HEK293 (cell line): ENCODE data around the gene PPP1R27.

Experiments used
- ZIC2 ChIP-seq: fragments of 450-650 bp; formaldehyde crosslinking; IDR thresholded peaks from 2 replicates; pipeline ENCODE4 v1.5.1; 2016; ENCODE audit warnings: missing biosample characterization, missing genetic modification characterization
- ZNF112 ChIP-seq: fragments of 450-650 bp; formaldehyde crosslinking; IDR thresholded peaks from 2 replicates; pipeline ENCODE4 v1.5.0; 2017; ENCODE audit warnings: missing biosample characterization, missing genetic modification characterization
- ZNF132 ChIP-seq: fragments of 450-650 bp; formaldehyde crosslinking; IDR thresholded peaks from 2 replicates; pipeline ENCODE4 v1.5.1; 2017; ENCODE audit warnings: missing biosample characterization, missing genetic modification characterization, borderline replicate concordance
- ZNF138 ChIP-seq: fragments of 450-650 bp; formaldehyde crosslinking; IDR thresholded peaks from 2 replicates; pipeline ENCODE4 v1.5.1; 2016; ENCODE audit warnings: missing biosample characterization, missing genetic modification characterization, borderline replicate concordance
- ZNF239 ChIP-seq: fragments of 450-650 bp; formaldehyde crosslinking; IDR thresholded peaks from 2 replicates; pipeline ENCODE4 v1.5.1; 2016; ENCODE audit warnings: missing biosample characterization, missing genetic modification characterization
- ZXDB ChIP-seq: fragments of 450-650 bp; formaldehyde crosslinking; IDR thresholded peaks from 2 replicates; pipeline ENCODE4 v1.5.1; 2016; ENCODE audit warnings: missing biosample characterization, missing genetic modification characterization
- TF ChIP-seq, protein P1 (sequence below): fragments of 450-650 bp; formaldehyde crosslinking; IDR thresholded peaks from 2 replicates; pipeline ENCODE4 v1.5.1; 2016; ENCODE audit warnings: missing biosample characterization, missing genetic modification characterization, borderline replicate concordance
- TF ChIP-seq, protein P2 (sequence below): fragments of 450-650 bp; IDR thresholded peaks from 2 replicates; pipeline ENCODE4 v1.5.1; 2018; ENCODE audit warnings: missing biosample characterization, mild to moderate bottlenecking, missing genetic modification characterization
- TF ChIP-seq, protein P3 (sequence below): fragments of 450-650 bp; formaldehyde crosslinking; IDR thresholded peaks from 2 replicates; pipeline ENCODE4; 2016; ENCODE audit warnings: missing biosample characterization, missing genetic modification characterization
- TF ChIP-seq, protein P4 (sequence below): fragments of 450-650 bp; formaldehyde crosslinking; IDR thresholded peaks from 2 replicates; pipeline ENCODE4 v1.5.1; 2016; ENCODE audit warnings: missing biosample characterization, missing genetic modification characterization
- TF ChIP-seq, protein P5 (sequence below): fragments of 450-650 bp; formaldehyde crosslinking; IDR thresholded peaks from 2 replicates; pipeline ENCODE4 v1.5.1; 2016; ENCODE audit warnings: missing biosample characterization, missing genetic modification characterization

PPP1R27 gene

DNA sequence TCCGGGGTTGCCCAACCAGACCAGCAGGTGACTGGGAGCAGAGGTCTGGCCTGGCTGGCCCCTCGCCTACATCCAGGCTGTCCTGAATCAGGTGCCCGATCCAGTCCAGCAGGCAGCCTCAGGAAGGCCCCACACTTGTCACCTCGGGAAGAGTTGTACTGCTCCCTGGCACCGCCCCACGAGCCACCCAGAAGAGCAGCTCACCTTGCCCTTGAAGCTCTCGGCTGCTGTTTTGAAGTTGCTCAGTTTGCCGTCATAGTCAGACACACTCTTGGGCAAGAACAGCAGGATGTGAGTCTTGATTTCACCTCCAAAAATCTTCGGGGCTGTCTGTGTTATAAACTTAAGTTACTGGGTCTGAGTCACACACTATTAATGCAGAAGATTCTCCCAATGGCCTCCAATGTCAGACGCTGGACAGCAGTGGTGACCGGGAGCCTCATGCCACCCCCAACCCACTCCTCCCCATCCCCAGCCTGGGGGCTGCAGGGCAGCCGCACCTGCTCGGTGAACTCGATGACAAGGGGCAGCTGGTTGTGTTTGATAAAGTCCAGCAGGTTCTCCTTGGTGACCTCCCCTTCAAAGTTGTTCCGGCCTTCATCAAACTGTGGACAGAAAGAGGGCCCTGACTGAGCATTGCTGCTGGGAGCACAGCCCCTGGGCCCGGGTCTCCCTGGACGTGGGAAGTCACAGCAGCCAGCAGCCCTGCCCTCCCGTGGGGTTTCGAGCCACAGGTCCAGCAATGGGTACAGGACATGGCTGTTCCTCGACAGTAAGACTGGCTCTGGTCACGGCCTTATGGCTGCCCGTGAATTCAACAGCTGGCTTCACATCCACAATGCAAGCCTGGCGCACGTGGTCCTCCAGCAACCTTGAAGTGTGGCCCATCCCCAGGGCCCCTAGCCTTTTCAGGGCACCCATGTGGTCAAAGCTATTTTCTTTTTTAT, 12.2 kb upstream of the PPP1R27 start (continued):
- TF ChIP-seq, protein P1, sequence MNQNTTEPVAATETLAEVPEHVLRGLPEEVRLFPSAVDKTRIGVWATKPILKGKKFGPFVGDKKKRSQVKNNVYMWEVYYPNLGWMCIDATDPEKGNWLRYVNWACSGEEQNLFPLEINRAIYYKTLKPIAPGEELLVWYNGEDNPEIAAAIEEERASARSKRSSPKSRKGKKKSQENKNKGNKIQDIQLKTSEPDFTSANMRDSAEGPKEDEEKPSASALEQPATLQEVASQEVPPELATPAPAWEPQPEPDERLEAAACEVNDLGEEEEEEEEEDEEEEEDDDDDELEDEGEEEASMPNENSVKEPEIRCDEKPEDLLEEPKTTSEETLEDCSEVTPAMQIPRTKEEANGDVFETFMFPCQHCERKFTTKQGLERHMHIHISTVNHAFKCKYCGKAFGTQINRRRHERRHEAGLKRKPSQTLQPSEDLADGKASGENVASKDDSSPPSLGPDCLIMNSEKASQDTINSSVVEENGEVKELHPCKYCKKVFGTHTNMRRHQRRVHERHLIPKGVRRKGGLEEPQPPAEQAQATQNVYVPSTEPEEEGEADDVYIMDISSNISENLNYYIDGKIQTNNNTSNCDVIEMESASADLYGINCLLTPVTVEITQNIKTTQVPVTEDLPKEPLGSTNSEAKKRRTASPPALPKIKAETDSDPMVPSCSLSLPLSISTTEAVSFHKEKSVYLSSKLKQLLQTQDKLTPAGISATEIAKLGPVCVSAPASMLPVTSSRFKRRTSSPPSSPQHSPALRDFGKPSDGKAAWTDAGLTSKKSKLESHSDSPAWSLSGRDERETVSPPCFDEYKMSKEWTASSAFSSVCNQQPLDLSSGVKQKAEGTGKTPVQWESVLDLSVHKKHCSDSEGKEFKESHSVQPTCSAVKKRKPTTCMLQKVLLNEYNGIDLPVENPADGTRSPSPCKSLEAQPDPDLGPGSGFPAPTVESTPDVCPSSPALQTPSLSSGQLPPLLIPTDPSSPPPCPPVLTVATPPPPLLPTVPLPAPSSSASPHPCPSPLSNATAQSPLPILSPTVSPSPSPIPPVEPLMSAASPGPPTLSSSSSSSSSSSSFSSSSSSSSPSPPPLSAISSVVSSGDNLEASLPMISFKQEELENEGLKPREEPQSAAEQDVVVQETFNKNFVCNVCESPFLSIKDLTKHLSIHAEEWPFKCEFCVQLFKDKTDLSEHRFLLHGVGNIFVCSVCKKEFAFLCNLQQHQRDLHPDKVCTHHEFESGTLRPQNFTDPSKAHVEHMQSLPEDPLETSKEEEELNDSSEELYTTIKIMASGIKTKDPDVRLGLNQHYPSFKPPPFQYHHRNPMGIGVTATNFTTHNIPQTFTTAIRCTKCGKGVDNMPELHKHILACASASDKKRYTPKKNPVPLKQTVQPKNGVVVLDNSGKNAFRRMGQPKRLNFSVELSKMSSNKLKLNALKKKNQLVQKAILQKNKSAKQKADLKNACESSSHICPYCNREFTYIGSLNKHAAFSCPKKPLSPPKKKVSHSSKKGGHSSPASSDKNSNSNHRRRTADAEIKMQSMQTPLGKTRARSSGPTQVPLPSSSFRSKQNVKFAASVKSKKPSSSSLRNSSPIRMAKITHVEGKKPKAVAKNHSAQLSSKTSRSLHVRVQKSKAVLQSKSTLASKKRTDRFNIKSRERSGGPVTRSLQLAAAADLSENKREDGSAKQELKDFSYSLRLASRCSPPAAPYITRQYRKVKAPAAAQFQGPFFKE (tag by site-specific recombination): no peak
- TF ChIP-seq, protein P2, sequence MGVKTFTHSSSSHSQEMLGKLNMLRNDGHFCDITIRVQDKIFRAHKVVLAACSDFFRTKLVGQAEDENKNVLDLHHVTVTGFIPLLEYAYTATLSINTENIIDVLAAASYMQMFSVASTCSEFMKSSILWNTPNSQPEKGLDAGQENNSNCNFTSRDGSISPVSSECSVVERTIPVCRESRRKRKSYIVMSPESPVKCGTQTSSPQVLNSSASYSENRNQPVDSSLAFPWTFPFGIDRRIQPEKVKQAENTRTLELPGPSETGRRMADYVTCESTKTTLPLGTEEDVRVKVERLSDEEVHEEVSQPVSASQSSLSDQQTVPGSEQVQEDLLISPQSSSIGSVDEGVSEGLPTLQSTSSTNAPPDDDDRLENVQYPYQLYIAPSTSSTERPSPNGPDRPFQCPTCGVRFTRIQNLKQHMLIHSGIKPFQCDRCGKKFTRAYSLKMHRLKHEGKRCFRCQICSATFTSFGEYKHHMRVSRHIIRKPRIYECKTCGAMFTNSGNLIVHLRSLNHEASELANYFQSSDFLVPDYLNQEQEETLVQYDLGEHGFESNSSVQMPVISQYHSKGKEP (tag by site-specific recombination): no peak
- TF ChIP-seq, protein P3, sequence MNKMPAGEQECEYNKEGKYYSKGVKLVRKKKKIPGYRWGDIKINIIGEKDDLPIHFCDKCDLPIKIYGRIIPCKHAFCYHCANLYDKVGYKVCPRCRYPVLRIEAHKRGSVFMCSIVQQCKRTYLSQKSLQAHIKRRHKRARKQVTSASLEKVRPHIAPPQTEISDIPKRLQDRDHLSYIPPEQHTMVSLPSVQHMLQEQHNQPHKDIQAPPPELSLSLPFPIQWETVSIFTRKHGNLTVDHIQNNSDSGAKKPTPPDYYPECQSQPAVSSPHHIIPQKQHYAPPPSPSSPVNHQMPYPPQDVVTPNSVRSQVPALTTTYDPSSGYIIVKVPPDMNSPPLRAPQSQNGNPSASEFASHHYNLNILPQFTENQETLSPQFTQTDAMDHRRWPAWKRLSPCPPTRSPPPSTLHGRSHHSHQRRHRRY: no peak
- TF ChIP-seq ZNF132 (no peak), ZIC2 (tag by site-specific recombination) (no peak), ZXDB (tag by site-specific recombination) (no peak), ZNF239 (no peak), ZNF138 (no peak), ZNF112 (tag by site-specific recombination) (no peak)
- TF ChIP-seq, protein P4, sequence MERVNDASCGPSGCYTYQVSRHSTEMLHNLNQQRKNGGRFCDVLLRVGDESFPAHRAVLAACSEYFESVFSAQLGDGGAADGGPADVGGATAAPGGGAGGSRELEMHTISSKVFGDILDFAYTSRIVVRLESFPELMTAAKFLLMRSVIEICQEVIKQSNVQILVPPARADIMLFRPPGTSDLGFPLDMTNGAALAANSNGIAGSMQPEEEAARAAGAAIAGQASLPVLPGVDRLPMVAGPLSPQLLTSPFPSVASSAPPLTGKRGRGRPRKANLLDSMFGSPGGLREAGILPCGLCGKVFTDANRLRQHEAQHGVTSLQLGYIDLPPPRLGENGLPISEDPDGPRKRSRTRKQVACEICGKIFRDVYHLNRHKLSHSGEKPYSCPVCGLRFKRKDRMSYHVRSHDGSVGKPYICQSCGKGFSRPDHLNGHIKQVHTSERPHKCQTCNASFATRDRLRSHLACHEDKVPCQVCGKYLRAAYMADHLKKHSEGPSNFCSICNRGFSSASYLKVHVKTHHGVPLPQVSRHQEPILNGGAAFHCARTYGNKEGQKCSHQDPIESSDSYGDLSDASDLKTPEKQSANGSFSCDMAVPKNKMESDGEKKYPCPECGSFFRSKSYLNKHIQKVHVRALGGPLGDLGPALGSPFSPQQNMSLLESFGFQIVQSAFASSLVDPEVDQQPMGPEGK (tag by site-specific recombination): no peak
- TF ChIP-seq, protein P5, sequence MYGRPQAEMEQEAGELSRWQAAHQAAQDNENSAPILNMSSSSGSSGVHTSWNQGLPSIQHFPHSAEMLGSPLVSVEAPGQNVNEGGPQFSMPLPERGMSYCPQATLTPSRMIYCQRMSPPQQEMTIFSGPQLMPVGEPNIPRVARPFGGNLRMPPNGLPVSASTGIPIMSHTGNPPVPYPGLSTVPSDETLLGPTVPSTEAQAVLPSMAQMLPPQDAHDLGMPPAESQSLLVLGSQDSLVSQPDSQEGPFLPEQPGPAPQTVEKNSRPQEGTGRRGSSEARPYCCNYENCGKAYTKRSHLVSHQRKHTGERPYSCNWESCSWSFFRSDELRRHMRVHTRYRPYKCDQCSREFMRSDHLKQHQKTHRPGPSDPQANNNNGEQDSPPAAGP: no peak
